Astrocyte of the spinal cord (primary cell): ENCODE results near the gene GALNT5.

Source experiments
- DNase-seq: peaks from one replicate; pipeline ENCODE4 v3.0.0; 2011; ENCODE audit warnings: low read depth, low spot score
- H3K4me3 ChIP-seq: 2 replicates; pipeline ENCODE4 v1.5.1; 2011; ENCODE audit warnings: low read depth, mild to moderate bottlenecking, low read length, moderate library complexity
- CTCF ChIP-seq: IDR thresholded peaks from 2 replicates; pipeline ENCODE4 v1.5.1; 2012; ENCODE audit warnings: low read depth, mild to moderate bottlenecking, low read length, inconsistent platforms
- in situ Hi-C: cut with HindIII; loops from 2 replicates; pipeline ENCODE4 v1.10.0; 2017; ENCODE audit warnings: low sequenced_read_pairs

Gene GALNT5

GRCh38 chr2:157320409-157320808 lies 62.9 kb downstream of the GALNT5 start:
- no peak for DNase-seq
- no peak overlapping the region for H3K4me3 ChIP-seq
- TF ChIP-seq CTCF = no peak
- in situ Hi-C loops = no loop called here

- no peak for TF ChIP-seq CTCF
- in situ Hi-C loops = no loop called here
- H3K4me3 ChIP-seq = no peak overlapping the region
- DNase-seq = no peak
Measured at GRCh38 chr2:157321466-157321865, 64.0 kb downstream of the GALNT5 start.

GRCh38 chr2:157322432-157322831 lies 64.9 kb downstream of the GALNT5 start:
- in situ Hi-C loops = no loop called here
- TF ChIP-seq CTCF = no peak
- no peak for DNase-seq
- no peak overlapping the region for H3K4me3 ChIP-seq

GRCh38 chr2:157324331-157324843 lies 66.9 kb downstream of the GALNT5 start:
- DNase-seq = no peak
- in situ Hi-C loops = no loop called here
- H3K4me3 ChIP-seq = no peak overlapping the region
- no peak for TF ChIP-seq CTCF

GRCh38 chr2:157325786-157326185 lies 68.3 kb downstream of the GALNT5 start, which contains the start of gene ERMN:
TSS of gene ERMN (minus strand) at chr2:157325824. CDS start at chr2:157325642, 182 bp downstream.
- no peak for TF ChIP-seq CTCF
- H3K4me3 ChIP-seq = no peak within 1 kb of the TSS
- in situ Hi-C loops = no loop called here
- no peak for DNase-seq

- no peak for DNase-seq
- in situ Hi-C loops = no loop called here
- no peak for TF ChIP-seq CTCF
- H3K4me3 ChIP-seq = no peak overlapping the region
Measured at GRCh38 chr2:157326698-157327097, 69.2 kb downstream of the GALNT5 start.

GRCh38 chr2:157327200-157327599 lies 69.7 kb downstream of the GALNT5 start:
- no peak for DNase-seq
- no peak for TF ChIP-seq CTCF
- H3K4me3 ChIP-seq = no peak overlapping the region
- in situ Hi-C loops = no loop called here
